Measurements from ENCODE around the gene PRRC2A.

GRCh38 chr6:31572041-31572911 is 48.2 kb upstream of the PRRC2A start, which contains the start of gene LTA:
- TF ChIP-seq POLR2A (IDR thresholded peaks at IDR 0.05; ENCODE audit: low read length), result no peak
- TF ChIP-seq GATA1 (IDR thresholded peaks at IDR 0.05; ENCODE audit: low read depth, low read length), result no peak
